Psoas muscle (tissue), 8 donors: Measurements from ENCODE around the gene GRPR. TPM values are rescaled to one million over a fixed set of nuclear protein-coding genes. Genes with fewer than 3 reads are reported as not detected.

Experiments
- ATAC-seq, 4 donors: fragments of 200-7000 bp; cut with Tn5 transposase; one replicate each; pipeline ENCODE4 v1.9.1; 2020; ENCODE audit warnings: moderate library complexity in 3 of 4, mild to moderate bottlenecking in 2 of 4
- DNase-seq, 2 donors: peaks; one replicate each; pipeline ENCODE4 v3.0.0-alpha.2; 2020
- H3K27ac ChIP-seq: fragments of 200-600 bp; one replicate; pipeline ENCODE4 v1.8.0; 2022
- H3K27me3 ChIP-seq, 3 donors: fragments of 200-600 bp in 1 of 3; one replicate each; pipeline versions ENCODE4 v1.6.1 to v1.8.0; 2013 to 2022; ENCODE audit warnings: low read length in 2 of 3, mild to moderate bottlenecking in 2 of 3, moderate library complexity in 1 of 3; ENCODE audit not compliant: insufficient read depth in 3 of 3
- H3K36me3 ChIP-seq, 2 donors: fragments of 200-600 bp in 1 of 2; one replicate each; pipeline versions ENCODE4 v1.6.1 to v1.8.0; 2013 to 2022; ENCODE audit warnings: low read depth in 1 of 2, mild to moderate bottlenecking in 1 of 2, moderate library complexity in 1 of 2; ENCODE audit not compliant: insufficient read depth in 1 of 2
- H3K4me1 ChIP-seq: fragments of 200-600 bp; one replicate; pipeline ENCODE4 v1.8.0; 2022
- H3K4me3 ChIP-seq: fragments of 200-600 bp; one replicate; pipeline ENCODE4 v1.8.0; 2022; ENCODE audit warnings: mild to moderate bottlenecking
- H3K9me3 ChIP-seq: fragments of 200-600 bp; one replicate; pipeline ENCODE4 v1.8.0; 2022
- CTCF ChIP-seq: fragments of 200-600 bp; IDR thresholded peaks from one replicate; pipeline ENCODE4 v1.8.0; 2022; ENCODE audit warnings: antibody characterized with exemption
- WGBS, 3 donors: extraction: QIAGEN DNeasy Blood & Tissue Kit; methylation state at CpG; one replicate each; pipeline versions ENCODE4 v1.1.6 to v1.1.7; 2013; 5-methylcytosine and 5-hydroxymethylcytosine counted together
- intact Hi-C, 2 donors: fragments of 100-400 bp; cut with DNase I; formaldehyde crosslinking; loops; one replicate each; pipeline versions ENCODE4 v1.11.0 to v1.14.2; 2022
- polyA plus RNA-seq, 3 donors: library from polyadenylated mRNA; stranded (reverse); fragments of 200-250 nt; gene quantifications; one replicate each; pipeline ENCODE4 v1.2.3, GENCODE V29; 2013
- total RNA-seq, 4 donors: library from RNA; stranded (reverse); fragmentation: NEBNext Ultra II Directional in 2 of 4; extraction: Animal tissue kit (Norgen Biotek cat#: 25700) in 2 of 4; gene quantifications; one replicate each; pipeline versions ENCODE4 v1.2.1 to v1.2.4, GENCODE V29; 2021 to 2023
- donor health status: healthy with polysubstance abuse.
- donor health status: DM: no; HTN: no; CAD: no; lungs with moderate emphysema.
- donor health status: Bipolar disorder and iron deficiency.
- donor health status: healthy.
- donor health status: DM: yes; HTN: yes; CAD: no.
- donor health status: DM: no; HTN: no; CAD: no.
- donor health status: DM: no; HTN: no; CAD: no.
- donor health status: DM: yes; HTN: yes; CAD: no.

GRPR gene
- total and polyA plus RNA-seq, 7 donors, result 0.05 to 0.60 (median 0.33) TPM; not detected in 1

- Histone ChIP-seq H3K4me1 (no peaks in the 10 kb centered on the region), H3K4me3 (no peak overlapping the region), H3K27me3 (peaks cover 0 to 3% (median 0%) of the 10 kb centered on the region in 3 donors), H3K27ac (no peak overlapping the region), H3K9me3 (peaks cover 8% of the 10 kb centered on the region), H3K36me3 (no peaks in the 10 kb centered on the region)
- no peak for ATAC-seq
- DNase-seq, result no peak
- no peak for TF ChIP-seq CTCF
- WGBS, 3 donors, result 50 to 62% (median 53%) methylated on average over 2 of the region's 2 CpGs
- intact Hi-C loops, result no loop called here
These were observed 21.8 kb upstream of the GRPR start for GRCh38 chrX:16101581-16101980.

- H3K4me3 ChIP-seq, result no peak overlapping the region
- intact Hi-C loops, result no loop called here
- H3K4me1 ChIP-seq, result no peaks in the 10 kb centered on the region
- TF ChIP-seq CTCF, result no peak
- ATAC-seq, result no peak
- peaks cover 8% of the 10 kb centered on the region for H3K9me3 ChIP-seq
- H3K27me3 ChIP-seq, result peaks cover 0 to 3% (median 0%) of the 10 kb centered on the region in 3 donors
- WGBS, 3 donors, result 80 to 91% (median 83%) methylated on average over 4 of the region's 4 CpGs
- no peak for DNase-seq
- H3K27ac ChIP-seq, result no peak overlapping the region
- no peaks in the 10 kb centered on the region for H3K36me3 ChIP-seq
These were observed 19.7 kb upstream of the GRPR start for GRCh38 chrX:16103625-16104024.

GRCh38 chrX:16112428-16112827 lies 10.9 kb upstream of the GRPR start:
- no peak overlapping the region for H3K4me3 ChIP-seq
- no peaks in the 10 kb centered on the region for H3K36me3 ChIP-seq
- TF ChIP-seq CTCF, result no peak
- H3K9me3 ChIP-seq, result no peaks in the 10 kb centered on the region
- DNase-seq (no peak), ATAC-seq (no peak)
- intact Hi-C loops, result no loop called here
- H3K27me3 ChIP-seq, result no peaks in the 10 kb centered on the region
- H3K27ac ChIP-seq, result no peak overlapping the region
- 54 to 69% (median 65%) methylated on average over 2 of the region's 2 CpGs for WGBS, 3 donors
- H3K4me1 ChIP-seq, result no peaks in the 10 kb centered on the region

GRCh38 chrX:16113978-16114565 lies 9.3 kb upstream of the GRPR start:
- WGBS, 3 donors, result 50 to 68% (median 67%) methylated on average over 1 of the region's 1 CpG
- TF ChIP-seq CTCF, result no peak
- no peaks in the 10 kb centered on the region for H3K36me3 ChIP-seq
- H3K4me1 ChIP-seq, result no peaks in the 10 kb centered on the region
- H3K27ac ChIP-seq, result no peak overlapping the region
- intact Hi-C loops, result no loop called here
- ATAC-seq (no peak), DNase-seq (no peak)
- peaks cover 1% of the 10 kb centered on the region for H3K9me3 ChIP-seq
- H3K27me3 ChIP-seq, result no peaks in the 10 kb centered on the region
- no peak overlapping the region for H3K4me3 ChIP-seq

GRCh38 chrX:16114611-16115010 lies 8.8 kb upstream of the GRPR start:
- Histone ChIP-seq H3K9me3 (peaks cover 7% of the 10 kb centered on the region), H3K27me3 (no peaks in the 10 kb centered on the region), H3K27ac (no peak overlapping the region), H3K36me3 (no peaks in the 10 kb centered on the region), H3K4me1 (no peaks in the 10 kb centered on the region), H3K4me3 (no peak overlapping the region)
- TF ChIP-seq CTCF, result no peak
- WGBS, 3 donors, result 55 to 63% (median 57%) methylated on average over 4 of the region's 4 CpGs
- intact Hi-C loops, result no loop called here
- ATAC-seq (no peak), DNase-seq (no peak)
